ENCODE data around the gene OGFR. TPM values are rescaled to one million over a fixed set of nuclear protein-coding genes. Genes with fewer than 3 reads are reported as not detected.

OGFR gene
- total and polyA plus RNA-seq, 2 experiments from 2014 or later: 49.9 to 83.1 TPM

- no peaks in the 10 kb centered on the region for H3K27me3 ChIP-seq
- no peak for DNase-seq (ENCODE audit: low read depth in 1 of 2, low spot score in 1 of 2)
- H3K4me1 ChIP-seq (ENCODE audit: low read depth): no peaks in the 10 kb centered on the region
- H3K27ac ChIP-seq: no peak overlapping the region
- H3K36me3 ChIP-seq: no peaks in the 10 kb centered on the region
- no peak for TF ChIP-seq CTCF (IDR thresholded peaks at IDR 0.05; ENCODE audit: low read depth, low read length)
- no peaks in the 10 kb centered on the region for H3K9me3 ChIP-seq (ENCODE audit: low read depth)
- H3K4me3 ChIP-seq: no peak overlapping the region
Observed at GRCh38 chr20:62839261-62839660, 34.6 kb downstream of the OGFR start.

DNA sequence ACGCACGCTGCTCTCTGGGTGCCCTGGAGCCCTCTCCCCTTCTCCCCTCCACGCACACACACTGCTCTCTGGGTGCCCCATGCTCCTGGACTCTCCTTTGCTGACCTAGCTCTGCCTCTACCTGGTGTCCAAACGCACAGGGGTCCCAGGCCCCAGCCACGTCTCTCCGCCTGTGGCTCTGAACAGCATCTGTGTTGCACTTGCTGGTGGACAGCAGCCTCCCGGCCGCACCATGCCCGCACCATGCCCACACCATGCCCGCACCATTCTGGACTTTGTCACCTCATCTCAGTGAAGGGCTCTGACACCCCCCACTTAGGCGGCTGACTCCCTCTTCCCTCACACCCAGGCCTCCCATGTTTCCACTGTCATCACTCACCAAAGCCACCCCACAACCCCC, 35.2 kb downstream of the OGFR start:
- Histone ChIP-seq H3K36me3 (no peaks in the 10 kb centered on the region), H3K9me3 (ENCODE audit: low read depth) (no peaks in the 10 kb centered on the region), H3K4me3 (no peak overlapping the region), H3K27ac (no peak overlapping the region), H3K4me1 (ENCODE audit: low read depth) (no peaks in the 10 kb centered on the region), H3K27me3 (no peaks in the 10 kb centered on the region)
- DNase-seq (ENCODE audit: low read depth in 1 of 2, low spot score in 1 of 2): no peak
- no peak for TF ChIP-seq CTCF (IDR thresholded peaks at IDR 0.05; ENCODE audit: low read depth, low read length)

DNA sequence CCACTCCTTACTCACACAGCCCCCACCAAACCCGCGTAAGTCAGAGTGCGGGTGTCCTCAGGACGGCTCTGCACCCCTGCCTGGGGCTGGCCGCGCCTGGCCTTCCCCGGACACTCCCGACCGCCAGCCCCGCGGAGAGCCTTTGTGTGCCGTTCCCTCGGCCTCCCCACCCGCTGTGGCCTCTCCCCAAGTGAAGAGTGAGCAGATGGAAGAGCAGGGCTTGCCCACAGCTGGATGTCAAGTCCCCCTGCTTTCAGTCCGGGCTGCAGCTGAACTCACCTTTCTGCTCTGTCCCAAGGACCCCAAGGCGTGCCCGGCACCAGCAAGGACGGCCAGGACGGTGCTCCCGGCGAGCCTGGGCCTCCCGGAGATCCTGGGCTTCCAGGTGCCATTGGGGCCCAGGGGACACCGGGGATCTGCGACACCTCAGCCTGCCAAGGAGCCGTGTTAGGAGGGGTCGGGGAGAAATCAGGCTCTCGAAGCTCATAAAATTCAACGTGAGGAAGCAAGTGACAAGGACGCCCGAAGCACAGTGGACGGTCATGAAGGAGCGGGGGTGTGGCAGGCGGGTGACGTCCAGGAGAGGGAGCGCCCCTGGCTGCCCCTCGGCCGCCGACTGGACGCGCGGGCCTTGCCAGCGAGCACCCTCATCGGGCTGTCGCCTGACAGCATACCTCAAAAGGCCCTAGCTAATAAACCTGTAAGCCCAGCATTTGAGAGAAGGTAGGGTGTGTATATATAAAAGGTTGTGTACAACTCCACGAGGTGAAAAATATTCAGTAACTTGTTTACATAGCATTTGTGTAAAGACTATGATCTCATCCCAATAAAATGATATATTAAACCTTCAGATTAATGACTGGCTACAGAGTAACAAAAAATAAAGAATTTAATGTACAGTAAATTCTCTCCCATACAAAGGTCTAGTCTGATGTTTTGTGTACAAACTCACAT, 35.9 kb downstream of the OGFR start:
- H3K9me3 ChIP-seq (ENCODE audit: low read depth): no peaks in the 10 kb centered on the region
- no peak overlapping the region for H3K27ac ChIP-seq
- no peak overlapping the region for H3K4me3 ChIP-seq
- H3K36me3 ChIP-seq: peaks cover 1% of the 10 kb centered on the region
- TF ChIP-seq CTCF (IDR thresholded peaks at IDR 0.05; ENCODE audit: low read depth, low read length): no peak
- no peaks in the 10 kb centered on the region for H3K27me3 ChIP-seq
- DNase-seq (ENCODE audit: low read depth in 1 of 2, low spot score in 1 of 2): no peak
- no peaks in the 10 kb centered on the region for H3K4me1 ChIP-seq (ENCODE audit: low read depth)

DNA sequence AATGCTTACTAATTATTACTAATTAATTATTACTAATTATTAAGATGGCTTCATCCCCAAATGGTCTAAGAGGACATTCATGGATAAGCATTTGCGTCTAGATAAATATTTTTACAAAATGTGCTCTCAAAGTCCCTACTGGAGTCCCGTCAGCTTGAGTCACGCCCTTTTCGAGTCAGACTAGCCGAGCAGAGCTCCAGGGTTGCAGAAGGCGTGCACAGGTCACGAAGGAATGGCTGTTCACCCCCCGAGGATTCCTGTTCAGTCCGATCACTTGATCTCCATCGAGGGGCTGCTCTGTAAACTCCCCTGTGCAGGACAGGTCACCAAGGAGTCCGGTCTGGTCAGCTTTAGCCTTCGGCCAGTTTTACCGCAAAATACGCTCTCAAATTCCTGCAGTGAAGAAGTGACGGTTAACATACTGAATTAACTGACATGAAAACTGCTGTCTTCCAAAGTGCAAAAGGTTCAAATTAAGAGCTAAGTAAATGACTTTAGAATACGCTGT, 37.1 kb downstream of the OGFR start:
- no peak for TF ChIP-seq CTCF (IDR thresholded peaks at IDR 0.05; ENCODE audit: low read depth, low read length)
- H3K4me1 ChIP-seq (ENCODE audit: low read depth): no peaks in the 10 kb centered on the region
- no peaks in the 10 kb centered on the region for H3K9me3 ChIP-seq (ENCODE audit: low read depth)
- no peaks in the 10 kb centered on the region for H3K27me3 ChIP-seq
- H3K4me3 ChIP-seq: no peak overlapping the region
- H3K36me3 ChIP-seq: peaks cover 2% of the 10 kb centered on the region
- DNase-seq (ENCODE audit: low read depth in 1 of 2, low spot score in 1 of 2): no peak
- no peak overlapping the region for H3K27ac ChIP-seq

DNA sequence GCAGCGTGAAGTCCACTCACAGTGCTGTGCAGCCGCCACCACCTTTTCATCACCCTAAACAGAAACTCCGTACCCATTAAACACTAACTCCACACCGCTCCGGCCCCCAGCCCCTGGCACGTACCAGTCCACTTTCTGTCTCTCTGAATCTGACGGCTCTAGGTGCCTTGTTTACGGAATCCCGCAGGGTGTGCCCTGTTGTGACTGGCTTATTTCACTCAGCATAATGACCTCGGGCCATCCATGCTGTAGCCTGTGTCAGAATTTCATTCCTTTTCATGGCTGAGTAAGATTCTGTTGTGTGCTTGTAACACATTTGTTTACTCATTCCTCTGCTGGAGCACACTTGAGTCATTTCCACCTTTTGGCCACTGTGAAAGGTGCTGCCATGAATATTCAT, 39.0 kb downstream of the OGFR start:
- no peak overlapping the region for H3K27ac ChIP-seq
- H3K4me3 ChIP-seq: no peak overlapping the region
- no peak for DNase-seq (ENCODE audit: low read depth in 1 of 2, low spot score in 1 of 2)
- H3K27me3 ChIP-seq: no peaks in the 10 kb centered on the region
- peaks cover 2% of the 10 kb centered on the region for H3K36me3 ChIP-seq
- no peaks in the 10 kb centered on the region for H3K4me1 ChIP-seq (ENCODE audit: low read depth)
- no peaks in the 10 kb centered on the region for H3K9me3 ChIP-seq (ENCODE audit: low read depth)
- no peak for TF ChIP-seq CTCF (IDR thresholded peaks at IDR 0.05; ENCODE audit: low read depth, low read length)
